H1 (cell line): ENCODE data around the gene TASP1. TPM values are rescaled to one million over a fixed set of nuclear protein-coding genes. Genes with fewer than 3 reads are reported as not detected.

Experiments used
- CHD2 ChIP-seq: IDR thresholded peaks from 2 replicates; pipeline ENCODE4 v1.6.1; 2012; ENCODE audit warnings: low read length, improper control_type of control experiment
- CTCF ChIP-seq, 3 experiments: IDR thresholded peaks; 1 replicate in 2 of 3; 2 replicates in 1 of 3; pipeline versions ENCODE4 v1.5.1 to v1.6.1; 2011; ENCODE audit warnings: low read length in 3 of 3, mild to moderate bottlenecking in 3 of 3, inconsistent platforms in 2 of 3, low read depth in 1 of 3, moderate library complexity in 1 of 3; ENCODE audit not compliant: insufficient read depth in 1 of 3; ENCODE audit errors: control extremely low read depth in 1 of 3
- JUND ChIP-seq: IDR thresholded peaks from 2 replicates; pipeline ENCODE4 v1.6.1; 2011; ENCODE audit warnings: mild to moderate bottlenecking, improper control_type of control experiment, low read length
- MAX ChIP-seq: IDR thresholded peaks from 2 replicates; pipeline ENCODE4 v1.6.1; 2012; ENCODE audit warnings: inconsistent platforms
- POLR2AphosphoS5 ChIP-seq: IDR thresholded peaks from 2 replicates; pipeline ENCODE4 v1.6.1; 2011; ENCODE audit warnings: low read depth, low read length
- RNF2 ChIP-seq: fragments of 200-900, 300-1000 bp; sonication (generic); IDR thresholded peaks from 2 replicates; pipeline ENCODE4 v1.7.1; 2016; ENCODE audit warnings: borderline replicate concordance, low read depth, mild to moderate bottlenecking, antibody characterized with exemption, low read length; ENCODE audit not compliant: poor library complexity, severe bottlenecking; ENCODE audit errors: missing control alignments
- SP2 ChIP-seq: IDR thresholded peaks from 2 replicates; pipeline ENCODE4 v1.6.1; 2012; ENCODE audit warnings: mild to moderate bottlenecking, low read length, inconsistent platforms
- polyA plus RNA-seq, 7 experiments: library from polyadenylated mRNA; depleted of rRNA in 3 of 7; stranded (reverse) in 5 of 7; unstranded in 2 of 7; fragments of >200 nt in 5 of 7; fragments of 200-250 nt in 2 of 7; gene quantifications; 1 replicate in 5 of 7; 2 replicates in 1 of 7; 4 replicates in 1 of 7; pipeline versions ENCODE4 v1.2.1 to v1.2.3, GENCODE V29; 2011 to 2013; ENCODE audit warnings: missing spikeins in 2 of 7, mixed read lengths in 2 of 7
- total RNA-seq: library from RNA; stranded (reverse); fragmentation: NEBNext Ultra II Directional; extraction: Animal tissue kit (Norgen Biotek cat#: 25700); gene quantifications from 2 replicates; pipeline ENCODE4 v1.2.1, GENCODE V29; 2021

The TASP1 gene
- total and polyA plus RNA-seq, 2 of the 8 experiments (the other 6 are each of a cell fraction or from before 2014, with no cell fraction given): 4.5 to 10.9 TPM

GRCh38 chr20:13656721-13657368 is 18.1 kb upstream of the TASP1 start (continued):
- TF ChIP-seq SP2: no peak
- TF ChIP-seq RNF2: no peak
- no peak for TF ChIP-seq JUND
- no peak for TF ChIP-seq MAX
- no peak for TF ChIP-seq CHD2
- TF ChIP-seq POLR2AphosphoS5: no peak
- TF ChIP-seq CTCF (IDR thresholded peaks at IDR 0.05; ENCODE audit: control extremely low read depth in 1 of 3, insufficient read depth in 1 of 3, low read depth in 1 of 3, low read length in 3 of 3): no peak
